Bronchial epithelial cell (primary cell): ENCODE results near the gene BPIFB1. TPM values are rescaled to one million over a fixed set of nuclear protein-coding genes. Genes with fewer than 3 reads are reported as not detected.

Experiments
- DNase-seq: peaks from one replicate; pipeline ENCODE4 v3.0.0-alpha.2; 2010; ENCODE audit warnings: low read depth
- FAIRE-seq: peaks from 2 replicates; lab custom pipeline; 2011; peaks lifted over from hg19 to GRCh38; lab: Jason Lieb, UNC
- H3K27me3 ChIP-seq: 2 replicates; pipeline ENCODE4 v1.5.1; 2011; ENCODE audit warnings: low read length; ENCODE audit not compliant: control insufficient read depth, insufficient read depth
- H3K36me3 ChIP-seq: 2 replicates; pipeline ENCODE4 v1.5.1; 2011; ENCODE audit warnings: low read length; ENCODE audit not compliant: control insufficient read depth, insufficient read depth
- H3K4me3 ChIP-seq: 2 replicates; pipeline ENCODE4 v1.5.1; 2011; ENCODE audit warnings: mild to moderate bottlenecking, low read depth, low read length, control low read depth
- total RNA-seq: library from RNA; depleted of rRNA; stranded (reverse); fragments of >200 nt; gene quantifications from 2 replicates; pipeline ENCODE4 v1.2.1, GENCODE V29; 2014
- TF ChIP-seq, protein P1 (sequence below): IDR thresholded peaks from 2 replicates; pipeline ENCODE4 v1.5.1; 2011; ENCODE audit warnings: mild to moderate bottlenecking, moderate library complexity, low read length, control low read depth, inconsistent platforms; ENCODE audit not compliant: insufficient read depth, severe bottlenecking

Gene BPIFB1
- total RNA-seq, 1 donor from 2014 or later, result not detected

DNA sequence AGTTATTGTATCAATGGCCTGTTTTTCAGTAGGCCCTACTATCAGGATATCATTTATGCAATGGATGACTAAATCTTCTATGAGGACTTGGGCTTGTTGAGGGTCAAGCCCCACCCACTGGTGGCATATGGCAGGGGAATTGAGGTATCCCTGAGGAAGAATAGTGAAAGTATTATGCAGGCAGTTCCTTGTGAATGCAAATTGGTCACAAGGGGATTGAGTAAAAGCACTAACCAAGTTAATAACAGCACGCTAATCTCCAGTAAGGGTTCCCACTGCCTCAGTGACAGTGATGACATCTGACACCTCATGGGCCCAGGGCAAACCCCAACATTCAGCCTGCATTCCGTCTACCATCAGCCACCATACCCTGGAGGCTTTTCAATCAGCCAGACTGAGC is 32.3 kb upstream of the BPIFB1 start:
- Histone ChIP-seq H3K27me3 (no peaks in the 10 kb centered on the region), H3K4me3 (no peak overlapping the region), H3K36me3 (no peaks in the 10 kb centered on the region)
- FAIRE-seq, result no peak
- TF ChIP-seq, protein P1, sequence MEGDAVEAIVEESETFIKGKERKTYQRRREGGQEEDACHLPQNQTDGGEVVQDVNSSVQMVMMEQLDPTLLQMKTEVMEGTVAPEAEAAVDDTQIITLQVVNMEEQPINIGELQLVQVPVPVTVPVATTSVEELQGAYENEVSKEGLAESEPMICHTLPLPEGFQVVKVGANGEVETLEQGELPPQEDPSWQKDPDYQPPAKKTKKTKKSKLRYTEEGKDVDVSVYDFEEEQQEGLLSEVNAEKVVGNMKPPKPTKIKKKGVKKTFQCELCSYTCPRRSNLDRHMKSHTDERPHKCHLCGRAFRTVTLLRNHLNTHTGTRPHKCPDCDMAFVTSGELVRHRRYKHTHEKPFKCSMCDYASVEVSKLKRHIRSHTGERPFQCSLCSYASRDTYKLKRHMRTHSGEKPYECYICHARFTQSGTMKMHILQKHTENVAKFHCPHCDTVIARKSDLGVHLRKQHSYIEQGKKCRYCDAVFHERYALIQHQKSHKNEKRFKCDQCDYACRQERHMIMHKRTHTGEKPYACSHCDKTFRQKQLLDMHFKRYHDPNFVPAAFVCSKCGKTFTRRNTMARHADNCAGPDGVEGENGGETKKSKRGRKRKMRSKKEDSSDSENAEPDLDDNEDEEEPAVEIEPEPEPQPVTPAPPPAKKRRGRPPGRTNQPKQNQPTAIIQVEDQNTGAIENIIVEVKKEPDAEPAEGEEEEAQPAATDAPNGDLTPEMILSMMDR, result no peak
- DNase-seq, result no peak

GRCh38 chr20:33251496-33251895 is 31.5 kb upstream of the BPIFB1 start:
- no peaks in the 10 kb centered on the region for H3K27me3 ChIP-seq
- TF ChIP-seq, protein P1, result no peak
- H3K36me3 ChIP-seq, result no peaks in the 10 kb centered on the region
- no peak overlapping the region for H3K4me3 ChIP-seq
- FAIRE-seq, result no peak
- no peak for DNase-seq

DNA sequence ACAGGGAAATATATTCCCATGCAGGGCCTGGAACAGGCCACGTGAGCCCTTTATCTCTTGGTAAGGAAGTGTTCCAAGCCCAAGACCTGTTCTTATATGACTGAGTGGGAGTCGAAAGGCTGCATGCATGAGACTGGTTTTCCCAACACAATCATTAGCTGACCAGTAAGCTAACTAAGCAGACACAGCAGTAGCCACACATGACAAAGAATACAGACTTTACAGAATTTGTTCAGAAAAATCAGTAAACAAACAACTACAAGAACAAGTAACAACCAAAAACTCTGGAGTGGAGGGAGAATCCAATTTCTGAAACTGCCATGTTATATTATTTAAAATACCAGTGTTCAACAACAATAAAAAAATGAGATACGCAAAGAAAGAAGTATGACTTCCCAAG is 30.6 kb upstream of the BPIFB1 start:
- Histone ChIP-seq H3K4me3 (no peak overlapping the region), H3K36me3 (no peaks in the 10 kb centered on the region), H3K27me3 (no peaks in the 10 kb centered on the region)
- DNase-seq (no peak), FAIRE-seq (no peak)
- TF ChIP-seq, protein P1, result no peak

GRCh38 chr20:33255005-33255404 is 28.0 kb upstream of the BPIFB1 start:
- TF ChIP-seq, protein P1, result no peak
- H3K36me3 ChIP-seq, result no peaks in the 10 kb centered on the region
- DNase-seq (no peak), FAIRE-seq (no peak)
- no peaks in the 10 kb centered on the region for H3K27me3 ChIP-seq
- no peak overlapping the region for H3K4me3 ChIP-seq

- FAIRE-seq, result no peak
- Histone ChIP-seq H3K27me3 (no peaks in the 10 kb centered on the region), H3K36me3 (no peaks in the 10 kb centered on the region), H3K4me3 (no peak overlapping the region)
- TF ChIP-seq, protein P1, result no peak
- no peak for DNase-seq
Observed at GRCh38 chr20:33257237-33257636, 25.8 kb upstream of the BPIFB1 start.

DNA sequence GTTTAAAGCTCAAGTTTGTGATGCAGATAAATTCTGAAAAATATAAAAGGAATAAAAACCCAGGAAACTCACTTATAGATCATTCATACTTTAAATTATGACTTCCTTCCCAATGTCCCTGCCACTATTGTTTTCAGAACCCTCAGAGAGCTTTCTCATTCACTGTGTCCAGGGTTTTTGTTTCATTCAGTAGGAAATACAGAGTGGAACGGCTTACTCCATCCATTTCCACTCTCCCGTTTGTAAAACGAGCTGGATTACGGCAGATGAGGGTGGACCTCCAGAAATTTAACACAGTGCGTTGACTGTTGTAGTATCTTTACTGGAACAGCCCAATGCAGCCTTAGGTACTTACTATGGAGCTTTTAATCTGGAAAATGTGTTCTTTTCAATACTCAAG is 23.6 kb upstream of the BPIFB1 start:
- TF ChIP-seq, protein P1, result no peak
- H3K27me3 ChIP-seq, result no peaks in the 10 kb centered on the region
- DNase-seq, result no peak
- H3K4me3 ChIP-seq, result no peak overlapping the region
- H3K36me3 ChIP-seq, result no peaks in the 10 kb centered on the region
- no peak for FAIRE-seq
